Measurements from ENCODE around the gene CASP5.
"Not testable (repeated sequence)": the region's sequence is repeated elsewhere in the genome, so short reads cannot be mapped to it uniquely, and the experiment has no call there.

Gene CASP5

DNA sequence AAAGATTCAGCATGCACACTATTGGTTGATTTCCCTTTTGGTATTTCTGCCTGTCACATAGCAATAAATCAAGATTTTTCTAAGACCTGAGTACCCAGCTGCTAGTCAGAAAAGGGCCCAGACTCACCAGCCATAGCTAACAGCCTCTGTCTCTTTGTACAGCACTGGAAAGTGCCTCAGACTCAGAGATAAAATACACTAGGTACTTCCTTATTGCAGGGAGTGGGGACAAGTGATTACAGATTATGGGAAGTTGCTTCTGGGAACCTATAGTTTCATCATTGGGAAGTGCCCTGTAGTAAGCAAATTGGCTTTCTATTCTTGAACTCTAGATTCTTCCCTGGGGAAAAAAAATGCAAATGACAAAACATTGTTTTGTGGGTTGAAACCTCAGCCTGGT lies at the start of gene CASP5:
Gene CASP5, minus strand, starts transcription at position 166 of the 400 bp plus-strand sequence. Its CDS starts 32 bp downstream, at position 134.
- DNase-seq = no peak

DNA sequence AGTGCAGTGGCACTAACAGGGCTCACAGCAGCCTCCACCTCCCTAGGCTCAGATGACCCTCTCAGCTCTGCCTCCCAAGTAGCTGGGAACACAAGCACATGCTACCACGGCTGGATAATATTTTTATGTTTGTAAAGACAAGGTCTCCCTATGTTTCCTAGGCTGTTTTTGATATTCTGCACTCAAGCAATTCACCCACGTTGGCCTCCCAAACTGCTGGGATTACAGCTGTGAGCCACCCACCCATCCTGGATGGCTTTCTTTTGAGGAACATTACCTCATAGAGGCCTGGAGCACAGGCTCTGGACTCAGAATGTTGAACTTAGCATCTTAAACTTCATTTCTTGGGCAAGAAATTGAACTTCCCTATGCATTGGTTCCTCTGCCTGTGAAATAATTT lies 49.1 kb upstream of the CASP5 start:
- not testable (repeated sequence) for DNase-seq

DNA sequence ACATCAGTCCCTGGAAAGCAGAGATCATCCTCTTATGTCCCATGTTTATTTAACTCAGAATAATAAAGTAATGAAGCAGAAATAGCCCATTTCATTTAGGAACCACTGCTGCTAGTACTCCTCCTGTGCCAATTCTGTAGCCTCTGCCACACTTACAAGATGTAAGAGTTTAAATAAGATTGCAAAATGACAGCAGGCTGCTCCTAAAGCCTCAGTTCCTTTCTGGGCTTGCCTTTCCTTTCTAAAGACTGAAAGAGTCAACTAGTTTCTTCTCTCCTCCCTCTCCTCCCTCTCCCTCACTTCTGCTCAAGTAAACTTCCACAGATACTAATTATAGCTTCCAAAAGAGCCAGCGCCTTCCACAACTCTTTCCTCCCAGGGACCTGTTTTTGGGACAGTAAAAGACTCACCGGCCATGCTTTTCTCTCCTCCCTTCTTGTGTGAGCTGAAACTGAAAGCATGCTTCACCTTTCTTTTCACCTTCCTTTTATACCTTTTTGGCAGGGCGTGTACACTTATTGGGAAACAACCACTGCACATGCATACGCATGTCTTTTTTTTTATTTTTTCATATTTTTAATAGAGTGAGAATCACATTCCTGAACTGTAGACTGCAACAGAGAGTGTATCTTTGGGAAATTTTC lies 48.2 kb upstream of the CASP5 start:
- no peak for DNase-seq

- no peak for DNase-seq
These were observed 47.3 kb upstream of the CASP5 start for GRCh38 chr11:105070306-105070705.

DNA sequence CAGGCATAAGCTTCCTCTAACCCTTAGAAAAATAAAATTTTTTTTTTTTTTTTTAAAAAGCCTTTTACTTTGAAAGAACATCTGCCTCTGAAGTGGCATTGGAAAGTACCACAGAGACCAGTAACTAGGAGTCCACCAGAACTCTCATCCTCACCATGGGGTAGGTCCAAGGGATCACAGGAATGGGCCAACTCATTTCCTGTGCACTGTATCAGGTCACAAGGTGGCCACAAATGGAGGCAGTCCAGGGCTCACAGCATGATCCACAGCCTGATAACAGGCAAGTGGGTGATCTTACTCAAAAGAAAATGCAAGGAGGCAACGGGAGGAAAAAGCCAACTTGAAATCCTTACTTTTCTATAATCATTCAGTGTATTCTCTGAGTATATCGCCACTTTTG lies 46.8 kb upstream of the CASP5 start:
- not testable (repeated sequence) for DNase-seq

DNA sequence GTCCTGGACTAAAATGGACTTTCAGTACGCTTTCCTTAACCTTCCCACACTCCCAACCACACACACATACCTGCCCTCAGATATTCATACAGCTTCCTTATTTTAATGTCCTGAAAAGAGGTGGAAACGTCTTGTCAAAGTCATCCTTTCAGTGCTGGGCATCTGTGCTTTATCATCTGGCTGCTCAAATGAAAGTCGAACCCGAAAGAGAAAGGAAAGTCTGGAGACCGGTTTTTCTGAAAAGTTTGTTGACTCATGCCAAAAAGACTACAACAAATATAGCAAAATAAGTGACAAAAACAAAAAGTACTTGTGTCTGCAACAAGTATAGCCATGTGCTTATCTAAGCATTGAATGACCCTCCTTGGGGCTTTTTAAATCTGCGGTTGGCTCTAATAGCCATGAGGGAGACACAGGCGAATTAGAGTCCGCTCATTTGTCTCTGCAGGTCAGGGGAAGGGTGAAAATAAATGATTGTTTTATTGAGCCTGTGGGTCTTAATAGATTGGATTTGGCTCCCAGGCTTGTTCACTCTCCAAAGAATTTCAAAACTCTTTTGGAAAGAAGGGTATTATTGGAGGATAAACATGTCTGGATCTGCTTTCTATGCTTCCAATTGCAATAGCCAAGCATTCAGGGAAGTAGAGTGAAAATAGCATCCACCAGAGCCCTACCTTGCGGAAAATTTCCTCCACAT lies 40.4 kb upstream of the CASP5 start:
- DNase-seq = not testable (repeated sequence)

DNA sequence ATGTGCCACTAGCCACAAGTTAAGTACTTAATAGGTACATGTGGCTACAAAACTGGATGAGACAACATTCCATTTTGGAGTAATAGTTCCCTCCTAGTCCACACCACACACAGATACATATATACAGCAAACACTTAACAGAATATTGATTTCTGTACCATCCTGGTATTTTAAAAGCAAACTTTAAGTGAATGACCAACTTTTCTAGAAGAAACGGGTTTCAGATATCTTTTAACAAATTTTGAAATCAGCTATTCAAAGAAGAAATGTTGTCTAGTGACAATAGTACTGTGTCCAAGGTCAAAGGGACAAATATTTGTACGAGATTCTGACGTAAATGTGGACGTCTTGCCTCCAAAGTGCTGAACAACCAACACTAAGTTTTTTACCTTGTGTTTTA lies 34.5 kb upstream of the CASP5 start:
- no peak for DNase-seq

DNA sequence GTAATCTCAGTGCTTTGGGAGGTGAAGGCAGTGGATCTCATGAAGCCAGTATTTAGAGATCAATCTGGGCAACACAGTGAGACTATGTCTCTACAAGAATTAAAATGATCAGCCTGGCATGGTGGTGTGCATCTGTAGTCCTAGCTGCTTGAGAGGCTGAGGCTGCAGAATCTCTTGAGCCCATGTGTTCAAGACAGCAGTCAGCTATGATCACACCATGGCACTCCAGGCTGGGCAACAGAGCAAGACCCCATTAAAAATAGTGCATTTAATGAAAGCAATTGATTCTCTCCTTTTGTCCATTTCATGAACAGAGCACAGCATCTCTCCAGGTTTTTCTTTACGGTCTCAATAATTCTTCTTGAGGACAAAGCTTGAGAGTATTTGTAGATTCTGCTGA lies 33.5 kb upstream of the CASP5 start:
- DNase-seq = no peak

DNA sequence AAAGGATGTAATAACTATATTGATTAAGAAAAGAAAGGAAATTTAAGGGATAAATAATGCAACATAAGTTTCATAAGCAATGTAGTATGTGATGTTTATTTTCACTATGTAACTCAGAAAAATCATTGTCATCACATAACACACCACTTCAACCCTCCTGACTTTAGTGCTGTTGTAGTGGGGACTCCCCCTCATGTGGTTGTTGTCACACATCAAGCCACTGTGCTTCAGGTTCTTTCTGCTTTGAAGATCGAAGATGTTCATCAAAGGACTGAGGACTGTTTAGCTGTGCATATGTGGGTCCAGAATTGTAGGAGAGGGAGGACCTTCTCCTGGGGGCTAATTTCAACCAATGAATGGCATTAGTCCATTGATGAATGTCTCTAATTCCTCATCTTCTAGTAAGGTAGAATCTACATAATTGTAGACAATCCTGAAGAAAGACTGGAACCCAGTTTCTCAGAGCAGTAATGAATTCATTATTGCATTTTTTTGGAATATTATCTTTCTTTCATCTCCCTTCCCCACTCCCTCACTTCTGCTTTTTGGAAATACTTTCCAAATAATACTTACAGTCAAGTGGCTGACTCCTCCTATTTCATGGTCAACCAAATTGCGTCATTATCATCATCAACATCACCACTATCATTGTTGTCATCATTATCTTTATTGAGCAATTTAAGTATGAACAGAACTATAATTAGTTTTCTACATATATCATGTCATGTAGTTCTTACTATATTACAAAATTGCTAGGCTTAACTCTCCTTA lies 31.9 kb upstream of the CASP5 start:
- DNase-seq = no peak

DNA sequence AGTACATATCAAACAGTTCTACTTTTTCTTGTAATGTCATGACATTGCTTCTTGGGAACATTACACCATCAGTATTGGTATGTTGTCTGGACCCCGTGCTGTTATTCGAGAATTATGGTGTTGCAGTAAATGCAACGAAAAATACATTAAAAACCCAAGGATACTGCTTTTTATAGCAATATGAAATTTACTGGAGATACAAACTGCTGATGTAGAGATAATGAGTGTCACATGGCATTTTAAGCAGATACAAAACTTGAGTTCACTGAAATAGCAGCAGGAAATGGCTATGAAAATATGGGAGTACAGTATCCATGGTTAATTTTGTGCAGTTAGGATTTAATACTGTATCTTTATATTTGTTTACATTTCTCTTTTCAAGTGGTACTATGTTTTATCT lies 29.5 kb upstream of the CASP5 start:
- no peak for DNase-seq

DNA sequence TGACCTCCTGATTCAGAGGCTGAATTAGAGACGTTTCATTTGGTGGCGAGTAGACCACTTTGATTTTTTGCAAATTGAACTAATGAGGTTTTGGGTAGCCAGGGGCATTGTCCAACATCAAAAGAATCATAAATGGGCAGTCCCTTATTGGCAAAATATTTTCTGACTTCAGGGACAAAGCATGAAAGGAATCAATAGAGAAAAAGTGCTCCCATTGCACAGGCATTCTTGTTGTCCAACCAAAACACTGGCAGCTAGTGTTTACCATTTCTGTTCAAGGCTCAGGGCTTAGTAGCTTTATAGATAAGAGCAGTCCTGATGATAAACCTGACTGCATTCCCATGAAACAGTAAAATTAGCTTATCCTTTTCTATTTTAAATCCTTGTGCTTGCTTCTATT lies 28.6 kb upstream of the CASP5 start:
- DNase-seq = no peak

DNA sequence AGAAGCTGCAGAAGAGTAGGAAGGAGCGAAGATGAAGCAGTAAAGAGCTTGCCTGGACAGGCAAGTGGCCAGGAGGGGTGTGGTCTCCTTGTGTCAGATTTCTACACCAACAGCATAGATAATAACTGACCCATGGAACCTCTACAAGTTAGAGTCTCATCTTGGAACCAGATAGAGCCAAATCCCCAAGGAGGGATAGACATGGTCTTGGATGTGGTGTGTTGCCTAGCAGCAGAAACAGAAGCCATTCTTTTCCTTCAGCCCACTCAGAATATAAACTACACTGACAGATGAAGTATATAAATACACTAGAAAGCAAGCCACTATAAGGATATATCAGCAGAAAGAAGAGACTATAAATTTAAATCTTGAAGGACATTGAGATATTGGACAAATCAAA lies 26.5 kb upstream of the CASP5 start:
- DNase-seq = no peak

GRCh38 chr11:105046898-105047579 lies 24.1 kb upstream of the CASP5 start:
- DNase-seq = peak; percentile 85

- no peak for DNase-seq
These were observed 22.8 kb upstream of the CASP5 start for GRCh38 chr11:105045676-105046296.

DNA sequence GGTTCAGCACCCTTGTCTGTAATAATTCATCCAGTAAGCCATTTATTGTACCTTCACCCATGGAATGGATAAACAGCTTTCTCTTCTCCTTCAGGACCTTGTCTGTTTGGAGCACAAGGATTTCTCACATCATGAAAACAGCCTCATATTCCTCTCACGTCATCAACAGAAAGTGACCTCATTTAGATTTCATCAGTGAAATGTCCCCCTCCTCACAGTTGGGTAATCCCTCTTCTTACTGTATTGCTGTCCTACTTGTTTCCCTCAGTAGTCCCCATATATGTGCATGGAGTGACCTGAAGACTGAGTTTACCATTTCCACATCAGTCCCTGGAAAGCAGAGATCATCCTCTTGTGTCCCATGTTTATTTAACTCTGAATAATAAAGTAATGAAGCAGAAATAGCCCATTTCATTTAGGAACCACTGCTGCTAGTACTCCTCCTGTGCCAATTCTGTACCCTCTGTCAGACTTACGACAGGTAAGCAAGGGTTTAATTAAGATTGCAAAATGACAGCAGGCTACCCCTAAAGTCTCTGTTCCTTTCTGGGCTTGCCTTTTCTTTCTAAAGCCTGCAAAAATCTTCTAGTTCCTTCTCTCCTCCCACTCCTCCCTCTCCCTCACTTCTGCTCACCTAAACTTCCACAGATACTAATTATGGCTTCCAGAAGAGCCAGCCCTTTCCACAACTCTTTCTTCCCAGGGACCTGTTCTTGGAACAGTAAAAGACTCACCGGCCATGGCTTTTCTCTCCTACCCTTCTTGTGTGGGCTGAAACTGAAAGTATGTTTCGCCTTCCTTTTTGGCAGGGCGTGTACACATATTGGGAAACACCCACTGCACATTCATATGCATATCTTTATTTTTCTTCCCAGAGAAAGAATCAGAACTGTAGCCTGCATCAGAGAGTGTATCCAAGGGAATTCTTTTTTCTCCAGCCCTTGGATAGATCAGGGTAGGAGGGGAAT lies 21.9 kb upstream of the CASP5 start, which contains the start of gene CARD16:
Gene CARD16, minus strand, starts transcription at position 779 of the 968 bp plus-strand sequence. Its CDS starts 38 bp downstream, at position 741.
- not testable (repeated sequence) for DNase-seq

DNA sequence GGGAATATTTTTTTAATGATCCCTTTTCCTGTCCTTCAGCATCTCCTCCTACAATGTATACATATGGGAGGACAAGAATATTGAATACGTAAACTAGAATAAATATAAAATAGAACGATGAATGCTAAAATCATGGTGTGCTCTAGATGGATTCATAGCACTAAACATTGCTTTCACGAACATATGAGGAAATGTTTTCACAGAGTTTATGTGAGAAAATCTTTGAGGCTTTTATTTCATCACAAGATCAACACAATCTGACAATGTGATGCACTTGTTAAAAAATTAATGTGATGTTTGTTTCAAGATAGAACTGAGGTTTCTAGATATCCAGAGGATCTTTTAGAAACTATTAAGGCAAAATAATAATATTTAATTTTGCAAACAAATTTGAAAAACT lies 19.2 kb upstream of the CASP5 start:
- no peak for DNase-seq

DNA sequence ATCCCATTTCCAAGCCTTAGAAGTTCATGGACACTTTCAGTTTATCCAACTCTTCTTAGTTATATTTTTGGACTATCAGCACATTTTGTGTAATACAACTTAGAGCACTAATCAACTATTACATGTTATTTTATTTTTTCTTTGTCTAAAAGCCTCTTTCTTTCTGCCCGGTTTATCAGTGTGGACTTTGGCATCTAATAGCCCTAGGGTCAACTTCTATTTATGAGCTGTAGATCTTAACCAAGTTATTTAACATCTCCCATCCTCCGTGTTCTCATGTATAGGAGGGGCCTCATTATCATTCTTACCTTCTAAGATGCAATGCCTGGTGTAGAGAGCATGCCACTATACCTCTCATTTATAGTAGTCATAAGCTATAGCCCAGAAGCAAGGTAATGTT lies 17.7 kb upstream of the CASP5 start:
- no peak for DNase-seq

DNA sequence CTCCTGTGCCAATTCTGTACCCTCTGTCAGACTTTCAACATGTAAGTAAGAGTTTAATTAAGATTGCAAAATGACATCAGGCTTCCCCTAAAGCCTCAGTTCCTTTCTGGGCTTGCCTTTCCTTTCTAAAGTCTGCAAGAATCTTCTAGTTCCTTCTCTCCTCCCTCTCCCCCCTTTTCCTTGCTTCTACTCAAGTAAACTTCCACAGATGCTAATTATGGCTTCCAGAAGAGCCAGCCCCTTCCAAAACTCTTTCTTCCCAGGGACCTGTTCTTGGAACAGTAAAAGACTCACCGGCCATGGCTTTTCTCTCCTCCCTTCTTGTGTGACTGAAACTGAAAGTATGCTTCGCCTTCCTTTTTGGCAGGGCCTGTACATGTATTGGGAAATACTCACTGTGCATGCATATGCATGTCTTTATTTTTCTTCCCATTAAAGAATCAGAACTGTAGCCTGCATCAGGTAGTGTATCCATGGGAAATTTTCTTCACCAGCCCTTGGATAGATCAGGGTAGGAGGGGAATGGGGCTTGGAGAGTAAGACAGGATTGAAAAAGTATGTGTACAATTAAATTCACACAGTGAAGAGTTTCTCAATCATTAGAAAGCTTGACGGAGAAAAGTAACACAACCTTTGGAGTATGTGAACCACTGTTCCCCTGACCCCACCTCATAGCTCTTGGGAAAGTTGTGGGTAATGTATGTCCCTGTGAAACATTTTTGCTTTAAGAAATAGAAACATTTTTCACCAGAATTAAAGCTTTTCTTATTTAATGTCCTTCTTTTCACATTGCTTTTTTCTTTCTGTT lies 12.0 kb upstream of the CASP5 start, which contains the start of gene CASP1:
Gene CASP1, minus strand, starts transcription at position 332 of the 808 bp plus-strand sequence. Its CDS starts 31 bp downstream, at position 301.
- no peak for DNase-seq

DNA sequence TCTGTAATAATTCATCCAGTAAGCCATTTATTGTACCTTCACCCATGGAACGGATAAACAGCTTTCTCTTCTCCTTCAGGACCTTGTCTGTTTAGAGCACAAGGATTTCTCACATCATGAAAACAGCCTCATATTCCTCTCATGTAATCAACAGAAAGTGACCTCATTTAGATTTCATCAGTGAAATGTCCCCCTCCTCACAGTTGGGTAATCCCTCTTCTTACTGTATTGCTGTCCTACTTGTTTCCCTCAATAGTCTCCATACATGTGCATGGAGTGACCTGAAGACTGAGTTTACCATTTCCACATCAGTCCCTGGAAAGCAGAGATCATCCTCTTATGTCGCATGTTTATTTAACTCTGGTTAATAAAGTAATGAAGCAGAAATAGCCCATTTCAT lies 11.4 kb upstream of the CASP5 start:
- not testable (repeated sequence) for DNase-seq

- DNase-seq = no peak
These were observed 10.8 kb upstream of the CASP5 start for GRCh38 chr11:105033781-105034180.
